Measurements from ENCODE around the gene ZNF554. TPM values are rescaled to one million over a fixed set of nuclear protein-coding genes. Genes with fewer than 3 reads are reported as not detected.

ZNF554 gene
- total RNA-seq, 1 experiment from 2014 or later, result 5.9 TPM

DNA sequence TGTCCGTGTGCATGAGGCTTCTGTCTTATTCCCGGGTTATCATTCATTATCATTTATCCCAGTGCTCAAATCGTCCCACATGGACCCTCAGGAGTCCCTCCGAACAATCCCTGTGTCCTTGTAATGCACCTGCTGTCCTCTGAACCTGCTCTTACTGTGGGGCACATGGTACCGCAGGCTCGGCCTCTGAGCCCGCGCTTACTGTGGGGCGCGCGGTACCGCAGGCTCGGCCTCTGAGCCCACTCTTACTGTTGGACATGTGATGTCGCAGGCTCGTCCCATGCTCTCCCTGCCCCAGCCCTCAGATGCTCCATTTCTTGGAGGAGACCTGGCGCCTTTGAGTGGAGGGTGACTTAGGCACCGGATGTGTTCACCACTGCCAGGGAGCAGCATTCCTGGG is 16.8 kb upstream of the ZNF554 start:
- no peak overlapping the region for H3K9ac ChIP-seq (ENCODE audit: extremely low read depth, insufficient read length, low read length)
- Mint-ChIP-seq H3K9me3 (no peaks in the 10 kb centered on the region), H3K4me3 (no peak overlapping the region), H3K27me3 (ENCODE audit: low read depth) (no peaks in the 10 kb centered on the region), H3K36me3 (ENCODE audit: insufficient read depth in 1 of 3, low read depth in 3 of 3) (peaks cover 17 to 73% (median 72%) of the 10 kb centered on the region in 3 experiments), H3K4me1 (no peaks in the 10 kb centered on the region), H3K27ac (no peak overlapping the region)
- H3K23me2 ChIP-seq (ENCODE audit: insufficient read length, low read depth, low read length, poor library complexity, severe bottlenecking), result no peaks in the 10 kb centered on the region
- no peak for DNase-seq
- H3K4me2 ChIP-seq (ENCODE audit: insufficient read depth, insufficient read length, low read length), result no peak overlapping the region
- no peak overlapping the region for H4K5ac ChIP-seq (ENCODE audit: insufficient read length, low read depth, low read length)
- H3K27ac ChIP-seq (ENCODE audit: insufficient read length, low read depth, low read length), result no peak overlapping the region
- no peak overlapping the region for H2BK20ac ChIP-seq (ENCODE audit: low read depth, low read length, poor library complexity, severe bottlenecking)
- no peaks in the 10 kb centered on the region for H3K79me2 ChIP-seq (ENCODE audit: insufficient read depth, low read length)
- H2BK120ac ChIP-seq (ENCODE audit: low read depth, low read length, poor library complexity, severe bottlenecking), result no peak overlapping the region
- no peak overlapping the region for H4K91ac ChIP-seq (ENCODE audit: insufficient read length, low read depth, low read length)
- H2BK12ac ChIP-seq (ENCODE audit: insufficient read length, low read depth, low read length), result no peak overlapping the region
- H3K18ac ChIP-seq (ENCODE audit: insufficient read length, low read depth, low read length), result no peak overlapping the region
- H3K56ac ChIP-seq (ENCODE audit: insufficient read length, low read depth, low read length), result no peak overlapping the region
- H3K9me3 ChIP-seq (ENCODE audit: control insufficient read depth, low read depth, low read length), result no peaks in the 10 kb centered on the region
- no peak overlapping the region for H2BK5ac ChIP-seq (ENCODE audit: insufficient read length, low read length)
- no CpG with 5 or more reads among the region's 17 CpGs for WGBS (ENCODE audit: extremely low coverage, insufficient read length, low lambda C conversion rate)
- H3K23ac ChIP-seq (ENCODE audit: insufficient read length, low read depth, low read length), result no peak overlapping the region
- H2AK5ac ChIP-seq (ENCODE audit: insufficient read length, low read length), result no peak overlapping the region
- no peak overlapping the region for H3K4ac ChIP-seq (ENCODE audit: low read depth, low read length)
- no peak overlapping the region for H2AFZ ChIP-seq (ENCODE audit: low read length)
- peaks cover 4% of the 10 kb centered on the region for H3K79me1 ChIP-seq (ENCODE audit: insufficient read depth, low read depth, low read length, poor library complexity, severe bottlenecking)
- no peak overlapping the region for H2BK15ac ChIP-seq (ENCODE audit: low read depth, low read length)
- no peaks in the 10 kb centered on the region for H4K20me1 ChIP-seq (ENCODE audit: control insufficient read depth, insufficient read depth, insufficient read length)
- H3T11ph ChIP-seq (ENCODE audit: low read length), result no peak overlapping the region
- TF ChIP-seq, protein P1, sequence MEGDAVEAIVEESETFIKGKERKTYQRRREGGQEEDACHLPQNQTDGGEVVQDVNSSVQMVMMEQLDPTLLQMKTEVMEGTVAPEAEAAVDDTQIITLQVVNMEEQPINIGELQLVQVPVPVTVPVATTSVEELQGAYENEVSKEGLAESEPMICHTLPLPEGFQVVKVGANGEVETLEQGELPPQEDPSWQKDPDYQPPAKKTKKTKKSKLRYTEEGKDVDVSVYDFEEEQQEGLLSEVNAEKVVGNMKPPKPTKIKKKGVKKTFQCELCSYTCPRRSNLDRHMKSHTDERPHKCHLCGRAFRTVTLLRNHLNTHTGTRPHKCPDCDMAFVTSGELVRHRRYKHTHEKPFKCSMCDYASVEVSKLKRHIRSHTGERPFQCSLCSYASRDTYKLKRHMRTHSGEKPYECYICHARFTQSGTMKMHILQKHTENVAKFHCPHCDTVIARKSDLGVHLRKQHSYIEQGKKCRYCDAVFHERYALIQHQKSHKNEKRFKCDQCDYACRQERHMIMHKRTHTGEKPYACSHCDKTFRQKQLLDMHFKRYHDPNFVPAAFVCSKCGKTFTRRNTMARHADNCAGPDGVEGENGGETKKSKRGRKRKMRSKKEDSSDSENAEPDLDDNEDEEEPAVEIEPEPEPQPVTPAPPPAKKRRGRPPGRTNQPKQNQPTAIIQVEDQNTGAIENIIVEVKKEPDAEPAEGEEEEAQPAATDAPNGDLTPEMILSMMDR (conservative IDR thresholded peaks at IDR 0.05), result no peak
- H3K14ac ChIP-seq (ENCODE audit: insufficient read depth, low read length), result no peak overlapping the region
- H3K27me3 ChIP-seq (ENCODE audit: insufficient read depth, low read length), result no peaks in the 10 kb centered on the region
- no peaks in the 10 kb centered on the region for H3K4me1 ChIP-seq (ENCODE audit: insufficient read depth, low read length)
- no peak overlapping the region for H4K8ac ChIP-seq (replicated peaks; ENCODE audit: insufficient read length, low read depth, low read length)
